ENCODE results near the gene TBL1XR1.
"Not testable (repeated sequence)": the region's sequence is repeated elsewhere in the genome, so short reads cannot be mapped to it uniquely, and the experiment has no call there.

The TBL1XR1 gene

GRCh38 chr3:177208223-177208622, 10.9 kb upstream of the TBL1XR1 start:
- Histone ChIP-seq H3K36me3 (ENCODE audit: control insufficient read depth, insufficient read depth, low read length) (no peaks in the 10 kb centered on the region), H3K27me3 (replicated peaks; ENCODE audit: control insufficient read depth, insufficient read depth, low read length) (no peaks in the 10 kb centered on the region), H3K4me3 (replicated peaks; ENCODE audit: low read depth, low read length) (no peak overlapping the region)
- no peak for DNase-seq (ENCODE audit: extremely low read depth, insufficient read length)
- no peak for TF ChIP-seq CTCF (IDR thresholded peaks at IDR 0.05; ENCODE audit: insufficient read depth, low read length, poor library complexity, severe bottlenecking)

- no peak for TF ChIP-seq CTCF (IDR thresholded peaks at IDR 0.05; ENCODE audit: insufficient read depth, low read length, poor library complexity, severe bottlenecking)
- no peaks in the 10 kb centered on the region for H3K27me3 ChIP-seq (replicated peaks; ENCODE audit: control insufficient read depth, insufficient read depth, low read length)
- H3K4me3 ChIP-seq (replicated peaks; ENCODE audit: low read depth, low read length): no peak overlapping the region
- no peaks in the 10 kb centered on the region for H3K36me3 ChIP-seq (ENCODE audit: control insufficient read depth, insufficient read depth, low read length)
- no peak for DNase-seq (ENCODE audit: extremely low read depth, insufficient read length)
Measured at GRCh38 chr3:177206936-177207335, 9.7 kb upstream of the TBL1XR1 start.

- Histone ChIP-seq H3K27me3 (replicated peaks; ENCODE audit: control insufficient read depth, insufficient read depth, low read length) (no peaks in the 10 kb centered on the region), H3K4me3 (replicated peaks; ENCODE audit: low read depth, low read length) (no peak overlapping the region), H3K36me3 (ENCODE audit: control insufficient read depth, insufficient read depth, low read length) (no peaks in the 10 kb centered on the region)
- TF ChIP-seq CTCF (IDR thresholded peaks at IDR 0.05; ENCODE audit: insufficient read depth, low read length, poor library complexity, severe bottlenecking): no peak
- no peak for DNase-seq (ENCODE audit: extremely low read depth, insufficient read length)
Measured at GRCh38 chr3:177203689-177204395, 6.6 kb upstream of the TBL1XR1 start.

GRCh38 chr3:177203016-177203415, 5.7 kb upstream of the TBL1XR1 start:
- H3K27me3 ChIP-seq (replicated peaks; ENCODE audit: control insufficient read depth, insufficient read depth, low read length); H3K36me3 ChIP-seq (ENCODE audit: control insufficient read depth, insufficient read depth, low read length); DNase-seq (ENCODE audit: extremely low read depth, insufficient read length); H3K4me3 ChIP-seq (replicated peaks; ENCODE audit: low read depth, low read length): not testable (repeated sequence)

- no peak for TF ChIP-seq CTCF (IDR thresholded peaks at IDR 0.05; ENCODE audit: insufficient read depth, low read length, poor library complexity, severe bottlenecking)
- H3K4me3 ChIP-seq (replicated peaks; ENCODE audit: low read depth, low read length): peak overlapping the region; percentile 0; the same call in 1 of the 2 replicates
- H3K27me3 ChIP-seq (replicated peaks; ENCODE audit: control insufficient read depth, insufficient read depth, low read length): no peaks in the 10 kb centered on the region
- DNase-seq (ENCODE audit: extremely low read depth, insufficient read length): peak; percentile 57
- no peaks in the 10 kb centered on the region for H3K36me3 ChIP-seq (ENCODE audit: control insufficient read depth, insufficient read depth, low read length)
Measured at GRCh38 chr3:177201700-177202397, 4.6 kb upstream of the TBL1XR1 start.

- no peak for TF ChIP-seq CTCF (IDR thresholded peaks at IDR 0.05; ENCODE audit: insufficient read depth, low read length, poor library complexity, severe bottlenecking)
- Histone ChIP-seq H3K4me3 (replicated peaks; ENCODE audit: low read depth, low read length) (no peak overlapping the region), H3K27me3 (replicated peaks; ENCODE audit: control insufficient read depth, insufficient read depth, low read length) (no peaks in the 10 kb centered on the region), H3K36me3 (ENCODE audit: control insufficient read depth, insufficient read depth, low read length) (no peaks in the 10 kb centered on the region)
- DNase-seq (ENCODE audit: extremely low read depth, insufficient read length): no peak
Measured at GRCh38 chr3:177199206-177199760, 2.0 kb upstream of the TBL1XR1 start.

Data from GM06990 (cell line).